GM06990 (cell line): ENCODE results near the gene FTO.

Source experiments
- DNase-seq: peaks from one replicate; pipeline ENCODE4 v3.0.0-alpha.2; 2011; ENCODE audit not compliant: insufficient read length; ENCODE audit errors: extremely low read depth
- H3K27me3 ChIP-seq: replicated peaks from 2 replicates; pipeline ENCODE4 v1.6.0; 2011; ENCODE audit warnings: low read length; ENCODE audit not compliant: control insufficient read depth, insufficient read depth
- H3K36me3 ChIP-seq: 2 replicates; pipeline ENCODE4 v1.5.1; 2011; ENCODE audit warnings: low read length; ENCODE audit not compliant: control insufficient read depth, insufficient read depth
- H3K4me3 ChIP-seq: replicated peaks from 2 replicates; pipeline ENCODE4 v1.5.1; 2011; ENCODE audit warnings: low read depth, mild to moderate bottlenecking, control low read depth, low read length
- TF ChIP-seq, protein P1 (sequence below): IDR thresholded peaks from 2 replicates; pipeline ENCODE4 v1.5.1; 2011; ENCODE audit warnings: low read length, control low read depth, mild to moderate bottlenecking, inconsistent platforms; ENCODE audit not compliant: insufficient read depth, poor library complexity, severe bottlenecking

FTO gene

DNA sequence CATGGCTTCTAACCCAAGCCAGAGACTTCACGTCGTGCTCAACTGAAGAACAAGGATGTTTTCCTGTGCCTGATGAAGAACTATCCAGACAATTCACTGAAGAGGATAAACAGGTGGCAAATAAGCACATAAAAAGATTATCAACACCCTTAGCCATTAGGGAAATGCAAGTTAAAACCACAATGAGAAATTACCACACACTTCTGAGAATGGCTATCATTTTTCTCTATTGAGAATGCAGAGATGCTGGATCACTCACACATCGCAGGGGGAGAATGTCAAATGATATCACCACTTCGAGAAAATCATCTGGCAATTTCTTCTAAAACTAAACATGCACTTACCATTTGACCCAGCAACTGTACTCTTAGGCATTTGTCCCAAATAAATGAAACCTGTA is 419.8 kb downstream of the FTO start:
- TF ChIP-seq, protein P1, sequence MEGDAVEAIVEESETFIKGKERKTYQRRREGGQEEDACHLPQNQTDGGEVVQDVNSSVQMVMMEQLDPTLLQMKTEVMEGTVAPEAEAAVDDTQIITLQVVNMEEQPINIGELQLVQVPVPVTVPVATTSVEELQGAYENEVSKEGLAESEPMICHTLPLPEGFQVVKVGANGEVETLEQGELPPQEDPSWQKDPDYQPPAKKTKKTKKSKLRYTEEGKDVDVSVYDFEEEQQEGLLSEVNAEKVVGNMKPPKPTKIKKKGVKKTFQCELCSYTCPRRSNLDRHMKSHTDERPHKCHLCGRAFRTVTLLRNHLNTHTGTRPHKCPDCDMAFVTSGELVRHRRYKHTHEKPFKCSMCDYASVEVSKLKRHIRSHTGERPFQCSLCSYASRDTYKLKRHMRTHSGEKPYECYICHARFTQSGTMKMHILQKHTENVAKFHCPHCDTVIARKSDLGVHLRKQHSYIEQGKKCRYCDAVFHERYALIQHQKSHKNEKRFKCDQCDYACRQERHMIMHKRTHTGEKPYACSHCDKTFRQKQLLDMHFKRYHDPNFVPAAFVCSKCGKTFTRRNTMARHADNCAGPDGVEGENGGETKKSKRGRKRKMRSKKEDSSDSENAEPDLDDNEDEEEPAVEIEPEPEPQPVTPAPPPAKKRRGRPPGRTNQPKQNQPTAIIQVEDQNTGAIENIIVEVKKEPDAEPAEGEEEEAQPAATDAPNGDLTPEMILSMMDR = no peak
- DNase-seq = no peak
- Histone ChIP-seq H3K27me3 (no peaks in the 10 kb centered on the region), H3K4me3 (no peak overlapping the region), H3K36me3 (no peaks in the 10 kb centered on the region)

DNA sequence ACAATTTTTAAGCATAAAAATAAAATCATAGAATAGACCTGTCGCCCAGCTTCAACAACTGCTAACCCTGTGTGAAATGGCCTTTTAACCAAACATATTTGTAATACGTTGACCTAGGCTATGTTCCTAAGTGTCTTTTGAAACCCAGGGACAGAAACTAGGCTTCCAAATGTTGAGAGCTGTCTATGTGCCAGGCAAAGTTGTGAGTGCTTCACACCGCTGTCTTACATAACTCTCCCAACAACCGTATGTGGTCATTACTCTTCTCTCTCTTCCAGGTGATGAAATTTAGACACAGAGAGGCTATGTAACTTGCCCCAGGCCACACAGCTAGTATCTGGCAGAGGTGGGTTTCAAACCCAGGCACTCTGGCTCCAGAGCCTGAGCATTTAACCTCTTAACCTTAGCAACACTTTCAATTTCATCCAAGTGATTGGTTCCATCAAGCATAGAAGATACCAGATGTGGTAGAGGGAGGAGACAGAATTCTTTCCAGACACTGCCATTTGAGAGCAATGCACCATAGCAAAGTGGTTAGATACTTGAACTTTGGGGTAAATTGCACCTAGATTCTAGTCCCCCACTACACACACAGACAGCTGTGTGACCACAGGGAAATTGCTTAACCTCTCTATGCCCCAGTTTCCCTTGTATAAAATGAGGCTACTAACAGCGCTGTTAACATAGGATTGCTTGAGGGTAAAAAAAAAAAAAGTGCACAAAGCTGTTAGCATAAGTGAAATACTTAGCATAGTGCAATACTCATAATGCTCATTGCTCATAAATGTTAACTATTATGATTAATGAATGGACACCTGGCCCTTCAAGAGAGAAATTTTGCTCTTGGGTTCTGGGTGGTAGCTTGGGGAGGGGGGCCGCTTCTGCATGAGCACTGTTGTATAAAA is 422.0 kb downstream of the FTO start:
- no peak for DNase-seq

DNA sequence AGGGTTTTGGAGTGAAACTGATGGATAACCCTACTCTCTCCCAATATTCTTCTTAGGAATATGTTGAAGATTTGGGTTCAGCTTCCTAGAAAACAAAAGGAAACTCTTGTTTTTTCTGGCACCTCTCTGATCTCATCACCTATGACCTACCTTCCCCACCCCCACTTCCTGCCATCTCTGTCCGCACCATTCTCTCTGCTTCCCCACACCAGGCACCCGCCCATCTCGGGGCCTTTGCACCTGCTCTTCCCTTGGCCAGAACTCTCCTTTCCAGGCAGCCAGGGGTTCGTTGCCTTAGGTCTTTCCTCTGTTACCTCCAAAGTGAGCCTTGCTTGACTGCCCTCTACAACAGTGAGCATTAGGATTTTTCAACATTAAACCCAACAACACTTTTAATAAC is 423.0 kb downstream of the FTO start:
- no peak for DNase-seq
- H3K36me3 ChIP-seq = no peaks in the 10 kb centered on the region
- no peak overlapping the region for H3K4me3 ChIP-seq
- no peaks in the 10 kb centered on the region for H3K27me3 ChIP-seq
- TF ChIP-seq, protein P1 = no peak

More for the DNA sequence above, 422.0 kb downstream of the FTO start:
- no peaks in the 10 kb centered on the region for H3K36me3 ChIP-seq
- no peak overlapping the region for H3K4me3 ChIP-seq
- no peaks in the 10 kb centered on the region for H3K27me3 ChIP-seq
- TF ChIP-seq, protein P1 = no peak

DNA sequence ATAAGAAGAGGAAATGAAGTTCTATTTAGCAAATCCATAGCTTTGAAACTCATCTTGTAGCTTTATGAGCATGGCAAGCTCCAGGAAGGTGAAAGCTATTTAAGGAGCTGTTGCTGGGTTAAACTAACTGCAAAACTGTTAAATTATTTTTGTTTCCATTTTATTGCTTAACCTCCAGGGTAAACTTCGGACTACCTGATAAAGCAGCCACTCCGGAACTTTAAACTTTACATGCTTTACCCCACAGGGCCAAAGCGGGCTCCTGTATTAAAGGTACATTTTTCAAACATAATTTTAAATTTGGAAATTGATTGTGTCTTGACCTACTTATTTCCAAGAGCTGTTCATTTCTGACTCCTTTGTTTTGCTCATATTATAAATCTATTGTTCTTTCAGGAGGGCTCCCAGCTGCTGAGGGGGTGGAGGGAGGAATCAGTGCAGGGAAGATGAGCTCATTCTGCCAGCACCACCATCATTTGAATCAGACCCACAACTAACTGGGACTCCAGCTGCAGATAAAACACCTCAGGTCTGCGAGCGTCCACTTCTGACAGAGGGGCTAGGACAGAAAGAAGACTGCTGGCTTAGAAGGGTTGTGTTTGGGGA is 424.8 kb downstream of the FTO start:
- DNase-seq = no peak
- Histone ChIP-seq H3K27me3 (no peaks in the 10 kb centered on the region), H3K4me3 (no peak overlapping the region), H3K36me3 (no peaks in the 10 kb centered on the region)
- TF ChIP-seq, protein P1 = no peak

DNA sequence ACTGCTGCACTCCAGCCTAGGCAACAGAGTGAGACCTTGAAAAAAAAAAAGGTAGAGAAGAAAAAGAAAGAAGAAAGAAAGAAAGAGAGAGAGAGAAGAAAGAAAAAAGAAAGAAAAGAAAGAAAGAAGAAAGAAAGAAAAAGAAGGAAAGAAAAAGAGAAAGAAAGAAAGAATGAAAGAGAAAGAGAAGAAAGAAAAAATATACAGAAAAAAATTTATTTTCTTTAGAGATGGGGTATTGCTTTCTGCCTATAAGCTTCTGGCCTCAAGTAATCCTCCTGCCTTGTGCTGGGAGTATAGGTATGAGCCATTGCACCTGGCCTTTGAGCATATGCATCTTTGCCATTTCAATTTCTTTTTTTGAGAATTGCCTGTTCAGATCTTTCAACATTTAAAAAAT is 425.9 kb downstream of the FTO start:
- H3K27me3 ChIP-seq = no peaks in the 10 kb centered on the region
- no peaks in the 10 kb centered on the region for H3K36me3 ChIP-seq
- H3K4me3 ChIP-seq = no peak overlapping the region
- DNase-seq = no peak
- TF ChIP-seq, protein P1 = no peak
